BJ (cell line): ENCODE results near the gene FBXO17. TPM values are rescaled to one million over a fixed set of nuclear protein-coding genes. Genes with fewer than 3 reads are reported as not detected.

Source experiments
- CTCF ChIA-PET: fragments of 350-600 bp; formaldehyde crosslinking; extraction: SDS; loops from one replicate; lab custom pipeline; 2021; ENCODE audit warnings: antibody characterized with exemption, inconsistent platforms; lab: Yijun Ruan, JAX
- POLR2A ChIA-PET: fragments of 300-600 bp; sonication (Branson Sonifier 250); formaldehyde crosslinking; extraction: SDS; loops from one replicate; lab custom pipeline; 2021; ENCODE audit warnings: antibody characterized with exemption; lab: Charles Lee
- DNase-seq: peaks from one replicate; pipeline ENCODE4 v3.0.0-alpha.2; 2011; ENCODE audit warnings: low read depth
- H3K27me3 ChIP-seq: 2 replicates; pipeline ENCODE4 v1.6.0; 2011; ENCODE audit warnings: low read length; ENCODE audit not compliant: control insufficient read depth, insufficient read depth
- H3K36me3 ChIP-seq: 2 replicates; pipeline ENCODE4 v1.5.1; 2011; ENCODE audit warnings: low read length; ENCODE audit not compliant: control insufficient read depth, insufficient read depth
- H3K4me3 ChIP-seq: 2 replicates; pipeline ENCODE4 v1.5.1; 2011; ENCODE audit warnings: low read depth, mild to moderate bottlenecking, control low read depth, low read length
- CTCF ChIP-seq: IDR thresholded peaks from 2 replicates; pipeline ENCODE4 v1.5.1; 2011; ENCODE audit warnings: low read depth, mild to moderate bottlenecking, control low read depth, inconsistent platforms, low read length, moderate library complexity; ENCODE audit not compliant: insufficient read depth
- polyA plus RNA-seq: library from polyadenylated mRNA; depleted of rRNA; stranded (reverse); fragments of >200 nt; gene quantifications from 2 replicates; pipeline ENCODE4 v1.2.3, GENCODE V29; 2011

The FBXO17 gene
- polyA plus RNA-seq, 1 experiment, result 19.5 TPM

- no peak for TF ChIP-seq CTCF
- no peak for DNase-seq
- CTCF ChIA-PET, result interaction anchor here (0.6 to 2.0 kb wide), 8 partner anchors 11 to 498 kb away, joined by 3 to 10 read pairs (median 4); partner anchors contain the start of genes ACTN4, FAM98C, MRPS12 and SARS2
- no peaks in the 10 kb centered on the region for H3K27me3 ChIP-seq
- POLR2A ChIA-PET, result no interaction called here
- H3K4me3 ChIP-seq, result peak overlapping the region; percentile 87
- peaks cover 6% of the 10 kb centered on the region; the same call in 1 of the 2 replicates for H3K36me3 ChIP-seq
Observed at GRCh38 chr19:38900743-38901190, 74.8 kb downstream of the FBXO17 start.

DNA sequence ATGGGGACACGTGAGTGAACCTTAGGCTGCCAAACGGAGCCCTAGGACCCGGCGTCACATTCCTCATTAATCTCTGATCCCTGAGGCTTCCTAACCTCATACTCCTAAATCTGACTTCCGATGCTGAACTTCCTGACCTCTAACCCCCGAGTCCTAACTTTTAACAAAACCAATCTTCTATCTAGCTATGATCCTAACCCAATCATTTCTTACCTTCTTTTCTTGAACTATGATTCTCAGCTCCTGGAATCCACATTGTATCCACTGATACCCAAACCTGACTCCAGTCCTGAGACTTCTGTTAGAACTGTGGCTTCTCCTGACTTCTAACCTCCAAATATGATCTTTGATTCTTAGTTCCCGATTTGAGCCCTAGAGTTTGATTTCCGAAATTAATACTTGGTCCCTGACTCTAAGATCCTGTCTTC lies 75.3 kb downstream of the FBXO17 start:
- Histone ChIP-seq H3K4me3 (peak overlapping the region; percentile 87), H3K27me3 (no peaks in the 10 kb centered on the region), H3K36me3 (peaks cover 5% of the 10 kb centered on the region; the same call in 1 of the 2 replicates)
- ChIA-PET POLR2A (interaction anchor here (0.5 kb wide), 1 partner anchor 59 kb away, joined by 15 read pairs; no protein-coding TSS in a partner anchor), CTCF (interaction anchor here (0.5 to 2.0 kb wide), 10 partner anchors 10 to 498 kb away, joined by 3 to 10 read pairs (median 4); partner anchors contain the start of genes FAM98C, MRPS12 and SARS2)
- no peak for TF ChIP-seq CTCF
- DNase-seq, result no peak

DNA sequence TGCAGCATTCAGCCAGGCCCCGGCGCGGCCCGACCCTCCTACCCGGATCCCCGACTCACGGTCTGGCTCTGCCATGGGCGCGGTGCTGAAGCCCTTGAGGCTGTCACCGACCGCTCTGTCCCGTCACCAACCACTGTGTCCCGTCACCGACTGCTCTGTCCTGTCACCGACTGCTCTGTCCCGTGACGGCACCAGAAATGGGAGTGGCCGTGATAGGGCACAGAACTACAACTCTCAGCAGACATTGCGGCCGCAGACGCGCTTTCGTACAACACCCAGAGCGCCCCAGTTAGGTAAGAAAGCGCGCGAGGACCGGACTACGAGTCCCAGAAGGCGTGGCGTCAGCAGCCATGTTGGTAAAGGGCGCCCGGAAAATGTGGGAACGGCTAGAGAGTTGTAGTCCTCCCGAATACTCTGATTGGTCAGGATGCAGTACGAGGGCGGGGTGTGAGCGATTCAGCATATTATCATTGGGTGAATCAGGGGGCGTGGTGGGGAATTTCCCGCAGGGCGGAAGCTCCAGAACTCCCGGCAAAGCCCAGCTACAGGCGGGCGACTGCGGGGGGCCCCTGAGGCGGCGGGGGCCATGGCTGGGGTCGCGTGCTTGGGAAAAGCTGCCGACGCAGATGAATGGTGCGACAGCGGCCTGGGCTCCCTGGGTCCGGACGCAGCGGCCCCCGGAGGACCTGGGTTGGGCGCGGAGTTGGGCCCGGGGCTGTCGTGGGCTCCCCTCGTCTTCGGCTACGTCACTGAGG lies 75.9 kb downstream of the FBXO17 start, which contains the start of the genes NFKBIB and SIRT2:
Gene NFKBIB, plus strand, starts transcription at position 523 of the 755 bp plus-strand sequence. Its CDS starts 64 bp downstream, at position 587.
Gene SIRT2, minus strand, starts transcription at position 172 of the 755 bp plus-strand sequence. Its CDS starts 97 bp downstream, at position 75.
- ChIA-PET CTCF (interaction anchor here (0.5 to 2.0 kb wide), 10 partner anchors 10 to 497 kb away, joined by 3 to 10 read pairs (median 4); partner anchors contain the start of genes FAM98C, MRPS12 and SARS2), POLR2A (interaction anchor here (0.5 kb wide), 1 partner anchor 58 kb away, joined by 15 read pairs; no protein-coding TSS in a partner anchor)
- H3K4me3 ChIP-seq, result peak within 1 kb of the TSS; percentile 87
- 0 out of 2 replicates have a peak, but pooled peaks cover 1% of the 10 kb centered on the region for H3K36me3 ChIP-seq
- H3K27me3 ChIP-seq, result no peaks in the 10 kb centered on the region
- peak; percentile 99 for DNase-seq
- TF ChIP-seq CTCF, result no peak

DNA sequence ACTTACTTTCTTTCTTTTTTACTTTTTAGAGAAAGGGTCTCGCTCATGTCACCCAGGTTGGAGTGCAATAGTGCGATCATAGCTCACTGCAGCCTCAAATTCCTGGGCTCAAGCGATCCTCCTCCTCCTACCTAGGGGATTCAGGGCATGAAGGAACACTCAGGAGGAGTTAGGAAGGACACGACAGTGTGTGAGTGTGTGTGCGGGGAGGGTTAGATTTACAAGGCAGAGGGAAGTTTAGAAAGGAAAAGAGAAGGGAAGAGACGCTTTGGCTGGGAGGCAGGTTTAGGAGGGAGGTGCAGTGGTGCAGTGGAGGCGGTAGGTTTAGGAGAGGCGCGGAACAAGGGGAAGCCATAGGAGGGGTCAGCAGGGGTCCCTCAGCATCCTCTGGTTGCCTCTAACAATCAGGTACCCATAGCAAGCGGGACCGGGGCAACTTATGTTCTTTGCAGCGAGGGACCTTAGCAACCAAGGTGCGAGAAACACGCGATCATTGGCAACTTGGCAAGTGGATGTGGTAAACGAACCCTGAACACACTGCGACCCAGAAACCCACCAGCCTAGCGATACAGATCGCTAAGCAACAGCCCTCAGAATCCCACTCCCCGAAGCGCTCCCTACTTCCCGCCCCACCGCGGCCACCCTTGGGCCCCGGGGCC lies 76.6 kb downstream of the FBXO17 start:
- Histone ChIP-seq H3K36me3 (no peaks in the 10 kb centered on the region), H3K27me3 (no peaks in the 10 kb centered on the region), H3K4me3 (peak overlapping the region; percentile 87)
- no peak for TF ChIP-seq CTCF
- no peak for DNase-seq
- ChIA-PET CTCF (interaction anchor here (1.4 kb wide), 1 partner anchor 10 kb away, joined by 3 read pairs; no protein-coding TSS in a partner anchor), POLR2A (interaction anchor here (0.6 kb wide), 1 partner anchor 50 kb away, joined by 3 read pairs; no protein-coding TSS in a partner anchor)
